ENCODE measurements around the gene NME4.
A peak's percentile ranks its signal among the peaks of the same experiment; 100 is the strongest.

Gene NME4

DNA sequence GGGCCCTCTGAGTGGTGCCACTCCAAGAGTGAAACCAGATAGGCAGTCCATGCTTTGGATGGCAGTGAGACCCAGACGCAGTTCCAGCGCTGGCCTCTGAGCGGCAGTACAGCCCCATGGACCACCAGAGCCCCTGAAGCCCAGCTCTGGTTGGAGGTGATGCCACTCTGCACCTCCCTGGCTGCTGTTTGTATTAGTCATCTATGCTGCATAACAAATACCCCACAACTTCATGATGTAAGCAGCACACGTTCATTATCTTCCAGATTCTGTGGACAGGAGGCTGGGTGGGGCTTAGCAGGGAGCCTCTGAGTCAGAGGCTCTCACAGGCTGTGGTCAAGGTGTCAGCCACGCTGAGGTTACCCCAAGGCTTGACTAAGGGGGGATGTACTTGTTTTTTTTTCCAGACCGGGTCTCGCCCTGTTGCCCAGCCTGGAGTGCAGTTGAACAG is 5.1 kb upstream of the NME4 start (continued):
- TF ChIP-seq, protein P1, sequence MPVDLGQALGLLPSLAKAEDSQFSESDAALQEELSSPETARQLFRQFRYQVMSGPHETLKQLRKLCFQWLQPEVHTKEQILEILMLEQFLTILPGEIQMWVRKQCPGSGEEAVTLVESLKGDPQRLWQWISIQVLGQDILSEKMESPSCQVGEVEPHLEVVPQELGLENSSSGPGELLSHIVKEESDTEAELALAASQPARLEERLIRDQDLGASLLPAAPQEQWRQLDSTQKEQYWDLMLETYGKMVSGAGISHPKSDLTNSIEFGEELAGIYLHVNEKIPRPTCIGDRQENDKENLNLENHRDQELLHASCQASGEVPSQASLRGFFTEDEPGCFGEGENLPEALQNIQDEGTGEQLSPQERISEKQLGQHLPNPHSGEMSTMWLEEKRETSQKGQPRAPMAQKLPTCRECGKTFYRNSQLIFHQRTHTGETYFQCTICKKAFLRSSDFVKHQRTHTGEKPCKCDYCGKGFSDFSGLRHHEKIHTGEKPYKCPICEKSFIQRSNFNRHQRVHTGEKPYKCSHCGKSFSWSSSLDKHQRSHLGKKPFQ (tag by site-specific recombination; IDR thresholded peaks at IDR 0.05): no peak
- TF ChIP-seq PRDM1 (tag by site-specific recombination; IDR thresholded peaks at IDR 0.05) (no peak), ZNF510 (tag by site-specific recombination; IDR thresholded peaks at IDR 0.05; ENCODE audit: insufficient replicate concordance) (no peak), ZFP41 (tag by site-specific recombination; IDR thresholded peaks at IDR 0.05; ENCODE audit: borderline replicate concordance) (no peak), ZNF501 (tag by site-specific recombination; IDR thresholded peaks at IDR 0.05) (no peak), ZNF777 (tag by site-specific recombination; IDR thresholded peaks at IDR 0.05; ENCODE audit: borderline replicate concordance) (no peak)
- TF ChIP-seq, protein P2, sequence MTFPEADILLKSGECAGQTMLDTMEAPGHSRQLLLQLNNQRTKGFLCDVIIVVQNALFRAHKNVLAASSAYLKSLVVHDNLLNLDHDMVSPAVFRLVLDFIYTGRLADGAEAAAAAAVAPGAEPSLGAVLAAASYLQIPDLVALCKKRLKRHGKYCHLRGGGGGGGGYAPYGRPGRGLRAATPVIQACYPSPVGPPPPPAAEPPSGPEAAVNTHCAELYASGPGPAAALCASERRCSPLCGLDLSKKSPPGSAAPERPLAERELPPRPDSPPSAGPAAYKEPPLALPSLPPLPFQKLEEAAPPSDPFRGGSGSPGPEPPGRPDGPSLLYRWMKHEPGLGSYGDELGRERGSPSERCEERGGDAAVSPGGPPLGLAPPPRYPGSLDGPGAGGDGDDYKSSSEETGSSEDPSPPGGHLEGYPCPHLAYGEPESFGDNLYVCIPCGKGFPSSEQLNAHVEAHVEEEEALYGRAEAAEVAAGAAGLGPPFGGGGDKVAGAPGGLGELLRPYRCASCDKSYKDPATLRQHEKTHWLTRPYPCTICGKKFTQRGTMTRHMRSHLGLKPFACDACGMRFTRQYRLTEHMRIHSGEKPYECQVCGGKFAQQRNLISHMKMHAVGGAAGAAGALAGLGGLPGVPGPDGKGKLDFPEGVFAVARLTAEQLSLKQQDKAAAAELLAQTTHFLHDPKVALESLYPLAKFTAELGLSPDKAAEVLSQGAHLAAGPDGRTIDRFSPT (tag by site-specific recombination; IDR thresholded peaks at IDR 0.05): 0 out of 2 replicates have a peak, but pooled peaks have one; percentile 34

DNA sequence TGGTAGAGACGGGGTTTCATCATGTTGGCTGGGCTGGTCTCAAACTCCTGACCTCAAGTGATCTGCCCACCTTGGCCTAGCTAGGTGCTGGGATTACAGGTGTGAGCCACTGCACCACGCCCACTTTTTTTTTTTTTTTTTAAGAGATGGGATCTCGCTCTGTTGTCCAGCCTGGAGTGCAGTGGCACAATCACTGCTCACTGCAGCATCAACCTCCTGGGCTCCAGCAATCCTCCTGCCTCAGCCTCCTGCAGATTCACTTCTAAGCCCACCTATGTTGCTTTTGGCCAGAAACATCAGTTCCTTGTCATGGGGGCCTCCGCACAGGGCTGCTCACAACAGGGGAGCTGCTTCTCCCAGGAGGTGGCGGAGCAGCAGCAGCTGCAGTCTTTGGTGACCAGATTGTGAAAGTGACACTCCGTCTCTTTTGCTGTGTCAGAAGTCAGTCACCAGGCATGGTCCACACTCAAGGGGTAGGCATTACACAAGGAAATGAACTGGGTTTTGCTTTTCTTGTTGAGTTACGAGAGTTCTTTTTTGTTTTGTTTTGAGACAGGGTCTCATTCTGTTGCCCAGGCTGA is 4.5 kb upstream of the NME4 start:
- no peaks in the 10 kb centered on the region for H3K36me3 ChIP-seq (ENCODE audit: control insufficient read depth in 2 of 2, insufficient read depth in 1 of 2, low read length in 2 of 2)
- no peak overlapping the region for H3K4me3 ChIP-seq (ENCODE audit: low read depth, low read length)
- H3K4me1 ChIP-seq (ENCODE audit: control insufficient read depth, insufficient read depth, low read length): no peaks in the 10 kb centered on the region
- TF ChIP-seq ZNF121 (tag by site-specific recombination; IDR thresholded peaks at IDR 0.05) (peak; percentile 67), KLF1 (tag by site-specific recombination; IDR thresholded peaks at IDR 0.05) (0 out of 2 replicates have a peak, but pooled peaks have one; percentile 3), KLF9 (tag by site-specific recombination; IDR thresholded peaks at IDR 0.05; ENCODE audit: low read depth) (peak; percentile 73), ZIC2 (tag by site-specific recombination; IDR thresholded peaks at IDR 0.05) (peak; percentile 40), ZNF707 (tag by site-specific recombination; IDR thresholded peaks at IDR 0.05) (no peak)
- no peaks in the 10 kb centered on the region for H3K9me3 ChIP-seq (ENCODE audit: control insufficient read depth, insufficient read depth, low read depth, low read length)
- CTCF ChIA-PET: interaction anchor here (0.5 to 4.0 kb wide), 18 partner anchors 8 to 270 kb away, joined by 3 to 27 read pairs (median 3); no protein-coding TSS in a partner anchor
- POLR2A ChIA-PET: interaction anchor here (1.0 to 1.4 kb wide), 4 partner anchors 9 to 195 kb away, joined by 4 to 8 read pairs (median 4); partner anchors contain the start of gene DECR2
- no peak overlapping the region for H3K27ac ChIP-seq (ENCODE audit: extremely low read depth, low read depth, low read length)

DNA sequence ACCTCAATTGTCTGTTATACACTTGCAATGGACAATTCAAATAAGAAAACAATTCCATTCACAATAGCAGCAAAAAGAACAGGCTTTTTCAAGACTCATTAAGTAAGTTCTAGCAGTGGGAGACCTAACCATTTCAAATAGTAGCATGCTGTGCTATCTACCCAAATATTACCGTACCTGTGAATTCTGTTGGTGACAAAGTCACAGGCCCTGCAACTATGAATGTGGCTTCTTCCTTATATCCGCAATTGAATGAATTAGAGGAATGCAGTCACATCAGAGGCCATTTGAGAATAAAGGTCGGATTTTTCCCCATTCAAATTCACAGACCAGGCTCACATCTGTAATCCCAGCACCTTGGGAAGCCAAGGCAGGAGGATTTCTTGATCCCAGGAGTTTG is 800 bp upstream of the NME4 start:
- H3K4me3 ChIP-seq (ENCODE audit: low read depth, low read length): no peak overlapping the region
- no peaks in the 10 kb centered on the region for H3K9me3 ChIP-seq (ENCODE audit: control insufficient read depth, insufficient read depth, low read depth, low read length)
- H3K4me1 ChIP-seq (ENCODE audit: control insufficient read depth, insufficient read depth, low read length): no peaks in the 10 kb centered on the region
- CTCF ChIA-PET: interaction anchor here (1.0 to 1.1 kb wide), 2 partner anchors 90 to 175 kb away, joined by 4 to 5 read pairs; no protein-coding TSS in a partner anchor
- peaks cover 0 to 27% of the 10 kb centered on the region in 2 experiments; a peak in 1 of 3 replicates for H3K36me3 ChIP-seq (ENCODE audit: control insufficient read depth in 2 of 2, insufficient read depth in 1 of 2, low read length in 2 of 2)
- POLR2A ChIA-PET: interaction anchor here (0.6 kb wide), 1 partner anchor 9 kb away, joined by 3 read pairs; no protein-coding TSS in a partner anchor
- no peak overlapping the region for H3K27ac ChIP-seq (ENCODE audit: extremely low read depth, low read depth, low read length)
- TF ChIP-seq, protein P3, sequence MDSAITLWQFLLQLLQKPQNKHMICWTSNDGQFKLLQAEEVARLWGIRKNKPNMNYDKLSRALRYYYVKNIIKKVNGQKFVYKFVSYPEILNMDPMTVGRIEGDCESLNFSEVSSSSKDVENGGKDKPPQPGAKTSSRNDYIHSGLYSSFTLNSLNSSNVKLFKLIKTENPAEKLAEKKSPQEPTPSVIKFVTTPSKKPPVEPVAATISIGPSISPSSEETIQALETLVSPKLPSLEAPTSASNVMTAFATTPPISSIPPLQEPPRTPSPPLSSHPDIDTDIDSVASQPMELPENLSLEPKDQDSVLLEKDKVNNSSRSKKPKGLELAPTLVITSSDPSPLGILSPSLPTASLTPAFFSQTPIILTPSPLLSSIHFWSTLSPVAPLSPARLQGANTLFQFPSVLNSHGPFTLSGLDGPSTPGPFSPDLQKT (IDR thresholded peaks at IDR 0.05; ENCODE audit: borderline replicate concordance, low read depth, low read length): no peak
- TF ChIP-seq ZNF777 (tag by site-specific recombination; IDR thresholded peaks at IDR 0.05; ENCODE audit: borderline replicate concordance): no peak
- TF ChIP-seq, protein P4, sequence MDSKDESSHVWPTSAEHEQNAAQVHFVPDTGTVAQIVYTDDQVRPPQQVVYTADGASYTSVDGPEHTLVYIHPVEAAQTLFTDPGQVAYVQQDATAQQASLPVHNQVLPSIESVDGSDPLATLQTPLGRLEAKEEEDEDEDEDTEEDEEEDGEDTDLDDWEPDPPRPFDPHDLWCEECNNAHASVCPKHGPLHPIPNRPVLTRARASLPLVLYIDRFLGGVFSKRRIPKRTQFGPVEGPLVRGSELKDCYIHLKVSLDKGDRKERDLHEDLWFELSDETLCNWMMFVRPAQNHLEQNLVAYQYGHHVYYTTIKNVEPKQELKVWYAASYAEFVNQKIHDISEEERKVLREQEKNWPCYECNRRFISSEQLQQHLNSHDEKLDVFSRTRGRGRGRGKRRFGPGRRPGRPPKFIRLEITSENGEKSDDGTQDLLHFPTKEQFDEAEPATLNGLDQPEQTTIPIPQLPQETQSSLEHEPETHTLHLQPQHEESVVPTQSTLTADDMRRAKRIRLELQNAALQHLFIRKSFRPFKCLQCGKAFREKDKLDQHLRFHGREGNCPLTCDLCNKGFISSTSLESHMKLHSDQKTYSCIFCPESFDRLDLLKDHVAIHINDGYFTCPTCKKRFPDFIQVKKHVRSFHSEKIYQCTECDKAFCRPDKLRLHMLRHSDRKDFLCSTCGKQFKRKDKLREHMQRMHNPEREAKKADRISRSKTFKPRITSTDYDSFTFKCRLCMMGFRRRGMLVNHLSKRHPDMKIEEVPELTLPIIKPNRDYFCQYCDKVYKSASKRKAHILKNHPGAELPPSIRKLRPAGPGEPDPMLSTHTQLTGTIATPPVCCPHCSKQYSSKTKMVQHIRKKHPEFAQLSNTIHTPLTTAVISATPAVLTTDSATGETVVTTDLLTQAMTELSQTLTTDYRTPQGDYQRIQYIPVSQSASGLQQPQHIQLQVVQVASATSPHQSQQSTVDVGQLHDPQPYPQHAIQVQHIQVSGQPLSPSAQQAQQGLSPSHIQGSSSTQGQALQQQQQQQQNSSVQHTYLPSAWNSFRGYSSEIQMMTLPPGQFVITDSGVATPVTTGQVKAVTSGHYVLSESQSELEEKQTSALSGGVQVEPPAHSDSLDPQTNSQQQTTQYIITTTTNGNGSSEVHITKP (tag by site-specific recombination; IDR thresholded peaks at IDR 0.05): peak; percentile 30; the same call in 1 of the 2 replicates
- 0 out of 2 replicates have a peak, but pooled peaks have one; percentile 11 for TF ChIP-seq ZNF366 (tag by site-specific recombination; conservative IDR thresholded peaks at IDR 0.05)
- TF ChIP-seq ZNF404 (tag by site-specific recombination; IDR thresholded peaks at IDR 0.05): no peak
- TF ChIP-seq ZBTB20 (tag by site-specific recombination; IDR thresholded peaks at IDR 0.05): peak; percentile 81
- TF ChIP-seq, protein P5, sequence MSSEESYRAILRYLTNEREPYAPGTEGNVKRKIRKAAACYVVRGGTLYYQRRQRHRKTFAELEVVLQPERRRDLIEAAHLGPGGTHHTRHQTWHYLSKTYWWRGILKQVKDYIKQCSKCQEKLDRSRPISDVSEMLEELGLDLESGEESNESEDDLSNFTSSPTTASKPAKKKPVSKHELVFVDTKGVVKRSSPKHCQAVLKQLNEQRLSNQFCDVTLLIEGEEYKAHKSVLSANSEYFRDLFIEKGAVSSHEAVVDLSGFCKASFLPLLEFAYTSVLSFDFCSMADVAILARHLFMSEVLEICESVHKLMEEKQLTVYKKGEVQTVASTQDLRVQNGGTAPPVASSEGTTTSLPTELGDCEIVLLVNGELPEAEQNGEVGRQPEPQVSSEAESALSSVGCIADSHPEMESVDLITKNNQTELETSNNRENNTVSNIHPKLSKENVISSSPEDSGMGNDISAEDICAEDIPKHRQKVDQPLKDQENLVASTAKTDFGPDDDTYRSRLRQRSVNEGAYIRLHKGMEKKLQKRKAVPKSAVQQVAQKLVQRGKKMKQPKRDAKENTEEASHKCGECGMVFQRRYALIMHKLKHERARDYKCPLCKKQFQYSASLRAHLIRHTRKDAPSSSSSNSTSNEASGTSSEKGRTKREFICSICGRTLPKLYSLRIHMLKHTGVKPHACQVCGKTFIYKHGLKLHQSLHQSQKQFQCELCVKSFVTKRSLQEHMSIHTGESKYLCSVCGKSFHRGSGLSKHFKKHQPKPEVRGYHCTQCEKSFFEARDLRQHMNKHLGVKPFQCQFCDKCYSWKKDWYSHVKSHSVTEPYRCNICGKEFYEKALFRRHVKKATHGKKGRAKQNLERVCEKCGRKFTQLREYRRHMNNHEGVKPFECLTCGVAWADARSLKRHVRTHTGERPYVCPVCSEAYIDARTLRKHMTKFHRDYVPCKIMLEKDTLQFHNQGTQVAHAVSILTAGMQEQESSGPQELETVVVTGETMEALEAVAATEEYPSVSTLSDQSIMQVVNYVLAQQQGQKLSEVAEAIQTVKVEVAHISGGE (tag by site-specific recombination; conservative IDR thresholded peaks at IDR 0.05; ENCODE audit: low read depth): no peak
